DMS79 treated with DMSO at 0.1 percent for 48 hours (cell line): ENCODE results near the gene GLI3.

Experiments used
- DNase-seq: peaks from one replicate; lab custom pipeline; 2025; lab: John Stamatoyannopoulos, UW

GLI3 gene

DNA sequence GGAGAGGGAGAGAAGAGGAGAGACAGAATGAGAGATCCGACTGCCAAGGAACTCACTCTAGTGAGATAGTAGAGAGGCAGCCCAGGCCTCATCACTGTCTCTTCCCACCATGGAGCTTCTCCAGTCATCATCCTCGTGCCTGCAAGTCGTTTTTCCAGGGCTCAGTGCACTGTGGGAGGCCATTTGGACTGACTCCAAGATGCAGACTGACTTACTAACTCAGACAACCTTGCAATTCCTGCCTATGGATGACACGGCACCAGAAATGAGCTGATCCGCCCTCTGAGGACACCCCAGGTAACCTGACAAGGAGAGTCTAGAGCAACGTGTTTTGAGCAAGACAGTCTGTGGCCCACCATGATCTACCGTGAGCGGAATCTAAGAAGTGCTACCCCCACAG lies 154.9 kb downstream of the GLI3 start:
- no peak for DNase-seq

DNA sequence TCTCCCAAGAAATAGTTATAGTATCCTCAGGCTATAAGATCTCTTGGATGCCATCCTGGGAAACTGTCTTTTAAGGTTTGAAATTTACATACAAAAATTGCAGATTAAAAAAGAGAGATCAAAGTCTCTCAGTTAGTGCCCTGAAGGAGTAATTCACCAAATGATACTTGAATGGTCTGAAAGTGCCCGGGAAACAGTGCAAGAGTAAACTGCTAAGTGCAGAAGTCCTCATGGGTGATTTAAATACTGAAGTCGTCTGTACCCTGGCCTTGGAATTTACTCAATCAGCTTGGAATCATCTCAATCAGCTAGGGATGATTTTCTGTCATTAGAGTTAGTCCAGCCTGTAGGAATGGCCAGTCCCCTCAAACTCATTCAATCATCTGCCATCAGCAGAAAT lies 155.3 kb downstream of the GLI3 start:
- no peak for DNase-seq

DNA sequence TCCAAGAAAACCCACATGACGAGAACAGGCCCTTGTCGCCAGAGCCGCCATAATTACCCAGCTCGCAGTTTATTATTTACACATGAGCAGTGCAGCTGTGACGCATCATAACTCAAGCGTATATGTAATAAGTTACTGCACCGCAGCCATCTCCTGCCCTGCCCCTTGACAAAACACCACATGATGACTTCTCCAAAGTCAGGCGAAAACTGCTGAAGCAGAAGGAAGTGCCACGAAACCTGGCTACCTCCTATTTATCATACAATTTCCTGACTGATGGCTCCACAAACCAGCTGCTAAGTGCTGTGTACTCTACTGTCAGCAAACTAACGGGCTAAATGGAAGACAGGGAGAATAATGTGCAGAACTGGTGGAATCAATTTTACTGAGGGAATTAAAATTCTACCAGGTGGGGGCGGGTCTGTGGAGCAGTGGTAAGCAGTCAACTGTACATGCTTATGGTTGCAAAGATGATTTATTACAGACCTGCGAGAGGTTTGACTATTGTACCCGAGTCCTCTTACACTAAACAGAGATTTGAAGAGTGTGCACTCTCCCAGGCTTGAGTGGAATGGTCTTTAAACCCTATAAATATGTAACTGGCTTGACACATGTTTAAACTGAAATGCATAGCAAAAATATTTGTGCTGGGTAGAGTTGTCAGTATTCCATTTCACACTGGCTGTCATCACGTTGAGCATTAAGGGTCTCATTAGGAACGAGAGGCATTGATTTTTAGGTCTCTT lies 156.0 kb downstream of the GLI3 start:
- no peak for DNase-seq

DNA sequence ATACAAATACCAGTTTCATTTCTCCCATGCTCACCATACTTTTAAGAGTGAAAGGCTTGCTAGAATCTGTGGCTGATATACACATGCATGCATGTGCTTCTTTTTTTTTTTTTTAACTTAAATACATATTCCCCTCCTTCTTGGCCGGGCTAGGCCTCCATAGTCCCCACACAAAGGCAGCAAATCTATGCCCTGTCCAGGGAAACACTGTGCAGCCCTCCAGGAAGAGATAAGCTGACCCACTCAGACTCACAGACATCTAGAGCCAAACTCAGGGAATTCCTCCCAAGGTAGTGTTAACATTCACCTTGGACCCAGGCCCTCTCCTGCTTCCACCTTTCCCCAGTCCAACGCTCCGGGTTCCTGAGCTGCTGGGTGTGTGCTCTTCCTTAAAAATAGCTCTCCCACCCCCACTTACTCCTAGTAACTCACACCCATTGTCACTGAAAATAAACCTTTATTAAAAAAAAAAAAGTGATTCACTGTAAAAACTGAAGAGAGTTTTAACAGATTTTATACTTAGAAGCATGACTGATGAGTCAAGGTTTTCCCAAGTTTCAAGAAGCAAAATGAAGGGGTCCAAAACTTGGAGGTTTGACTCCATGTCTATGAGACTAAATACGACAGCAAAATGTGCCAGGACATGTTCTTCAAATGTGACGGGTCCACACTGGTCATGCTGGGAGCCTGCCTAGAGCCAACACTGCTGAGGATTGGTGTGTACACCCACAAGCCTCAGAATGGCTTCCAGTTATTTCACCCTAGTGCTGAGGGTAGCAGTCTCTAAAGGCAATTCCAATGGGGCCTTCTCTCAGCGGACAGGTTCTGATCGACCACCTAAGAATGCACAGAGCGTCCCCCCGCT lies 159.5 kb downstream of the GLI3 start:
- DNase-seq = no peak

DNA sequence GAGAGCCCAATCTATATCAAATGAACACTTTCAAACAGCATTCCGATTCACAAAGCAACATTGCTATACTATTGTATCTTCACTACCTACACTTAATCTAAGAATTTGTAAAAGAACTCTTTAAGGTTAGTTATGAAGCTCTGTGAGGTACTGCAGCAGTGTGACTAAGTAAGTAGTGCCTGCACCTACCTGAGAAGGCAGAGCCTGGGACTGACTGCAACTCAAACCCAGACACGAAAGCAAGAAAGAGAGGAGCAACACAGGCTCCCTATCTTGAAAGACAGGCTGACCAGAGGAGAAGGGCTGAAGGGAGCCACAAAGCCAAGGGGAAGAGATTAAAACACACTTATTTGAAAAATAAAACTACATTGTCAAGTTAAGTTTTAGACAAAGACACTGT lies 160.1 kb downstream of the GLI3 start:
- DNase-seq = no peak

DNA sequence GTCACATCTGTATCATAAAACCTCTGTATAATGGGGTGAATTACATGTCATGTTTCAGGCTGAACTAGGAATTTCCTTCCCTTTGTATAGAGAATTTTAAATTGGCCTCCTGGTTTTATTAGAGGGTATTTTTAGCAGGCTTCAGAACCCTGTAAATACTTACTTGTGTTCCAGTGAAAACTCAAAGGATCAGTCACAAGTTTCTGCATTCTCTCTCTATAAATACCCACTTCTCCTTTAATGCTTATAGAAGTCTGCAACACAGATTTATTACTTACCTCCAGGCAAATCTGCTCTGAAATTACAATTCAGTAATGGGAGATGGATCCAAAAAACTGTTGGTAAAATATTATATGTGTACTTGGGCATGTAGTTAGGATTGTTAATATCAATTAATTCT lies 161.6 kb downstream of the GLI3 start:
- DNase-seq = no peak

DNA sequence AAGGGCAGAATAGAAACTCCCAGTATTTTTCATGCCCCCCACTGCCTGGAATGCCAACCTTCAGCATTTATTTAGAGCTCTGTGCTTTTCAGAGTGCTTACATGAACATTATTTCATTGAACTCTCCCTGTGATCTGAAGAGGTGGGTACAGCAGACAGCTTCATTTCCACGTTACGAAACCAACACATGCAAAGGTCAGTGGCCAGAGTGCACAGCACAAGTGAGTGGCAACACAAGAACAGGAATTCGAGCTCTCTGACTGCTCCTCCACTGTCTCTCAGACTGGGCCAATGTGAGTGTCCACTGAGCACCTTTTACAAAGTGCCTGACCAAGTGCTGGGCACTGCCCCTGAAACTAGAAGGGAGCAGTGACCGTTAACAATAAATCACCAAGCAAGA lies 162.9 kb downstream of the GLI3 start:
- DNase-seq = no peak

DNA sequence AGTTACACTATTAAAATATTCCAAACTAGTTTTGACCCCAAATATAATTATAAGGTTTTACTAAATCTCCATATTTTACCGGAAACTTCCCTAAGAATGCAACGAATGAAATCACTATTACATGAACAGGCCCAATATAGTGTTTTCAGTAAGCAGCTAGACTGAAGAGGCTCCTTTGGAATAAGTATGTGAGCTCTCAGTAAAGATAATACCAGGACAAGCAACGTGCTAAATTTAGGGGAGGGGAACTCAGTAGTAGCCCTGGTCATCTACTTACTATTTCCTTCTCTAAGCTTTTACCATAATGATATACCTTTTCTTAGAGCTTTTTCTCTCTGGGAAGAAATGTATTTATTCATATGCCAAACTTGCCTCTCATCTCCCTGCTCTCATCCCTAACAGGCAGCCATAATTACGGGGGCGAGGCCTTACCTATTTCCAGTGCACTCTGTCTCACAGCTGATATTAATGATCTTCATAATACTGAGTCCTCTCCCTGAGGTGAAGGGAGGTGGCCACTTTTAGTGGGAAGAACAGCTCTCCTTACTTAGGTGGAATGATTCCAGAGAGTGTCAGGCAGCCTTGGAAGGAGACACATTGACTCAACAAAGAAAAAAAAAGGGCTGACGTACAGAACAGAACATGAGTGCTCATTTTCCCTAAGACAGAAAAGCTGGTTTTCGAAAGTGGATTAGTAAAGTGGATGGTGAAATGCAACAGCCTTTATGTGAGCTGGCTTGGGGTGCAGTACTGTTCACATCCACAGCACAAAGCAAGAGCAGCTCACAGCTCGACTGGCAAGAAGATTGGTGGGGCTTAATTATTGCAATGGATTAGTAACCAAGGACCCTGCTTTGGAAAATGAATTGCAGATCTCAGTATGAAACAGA lies 165.4 kb downstream of the GLI3 start:
- DNase-seq = no peak

DNA sequence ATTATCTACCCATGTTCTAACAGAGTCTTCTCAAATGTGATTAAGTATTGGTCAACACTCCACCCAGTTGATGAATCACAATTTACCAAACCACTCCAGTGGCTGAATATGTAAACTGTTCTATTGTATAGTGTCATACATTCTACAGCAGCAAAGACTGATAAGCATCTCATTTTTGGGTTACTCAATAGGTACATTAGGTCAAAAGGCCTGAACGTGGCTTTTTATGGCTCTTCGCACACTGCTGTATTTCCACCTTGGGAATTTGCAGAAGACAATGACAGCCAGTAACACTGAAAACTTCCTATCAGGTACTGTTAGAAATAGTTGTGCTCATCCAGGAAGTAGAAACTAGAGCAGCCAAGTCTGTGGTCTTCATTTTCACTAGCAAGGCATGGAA lies 166.9 kb downstream of the GLI3 start:
- DNase-seq = no peak

DNA sequence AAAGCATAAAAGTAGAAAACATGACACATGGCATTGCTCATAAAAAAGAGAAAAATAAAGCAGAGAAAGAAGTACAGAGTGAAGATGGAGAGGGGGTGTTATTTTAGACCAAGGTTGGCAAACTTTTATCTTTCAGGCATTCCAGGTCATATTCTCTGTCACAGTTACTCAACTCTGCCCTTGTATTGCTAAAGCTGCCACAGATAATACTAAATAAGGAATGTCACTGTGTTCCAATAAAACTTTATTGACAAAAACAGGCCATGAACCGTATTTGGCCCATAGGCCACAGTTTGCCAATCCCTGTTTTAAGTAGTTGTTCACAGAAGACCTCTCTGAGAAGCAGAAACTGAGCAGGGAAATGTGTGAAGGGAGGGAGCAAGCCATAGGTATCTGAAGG lies 167.4 kb downstream of the GLI3 start:
- no peak for DNase-seq

DNA sequence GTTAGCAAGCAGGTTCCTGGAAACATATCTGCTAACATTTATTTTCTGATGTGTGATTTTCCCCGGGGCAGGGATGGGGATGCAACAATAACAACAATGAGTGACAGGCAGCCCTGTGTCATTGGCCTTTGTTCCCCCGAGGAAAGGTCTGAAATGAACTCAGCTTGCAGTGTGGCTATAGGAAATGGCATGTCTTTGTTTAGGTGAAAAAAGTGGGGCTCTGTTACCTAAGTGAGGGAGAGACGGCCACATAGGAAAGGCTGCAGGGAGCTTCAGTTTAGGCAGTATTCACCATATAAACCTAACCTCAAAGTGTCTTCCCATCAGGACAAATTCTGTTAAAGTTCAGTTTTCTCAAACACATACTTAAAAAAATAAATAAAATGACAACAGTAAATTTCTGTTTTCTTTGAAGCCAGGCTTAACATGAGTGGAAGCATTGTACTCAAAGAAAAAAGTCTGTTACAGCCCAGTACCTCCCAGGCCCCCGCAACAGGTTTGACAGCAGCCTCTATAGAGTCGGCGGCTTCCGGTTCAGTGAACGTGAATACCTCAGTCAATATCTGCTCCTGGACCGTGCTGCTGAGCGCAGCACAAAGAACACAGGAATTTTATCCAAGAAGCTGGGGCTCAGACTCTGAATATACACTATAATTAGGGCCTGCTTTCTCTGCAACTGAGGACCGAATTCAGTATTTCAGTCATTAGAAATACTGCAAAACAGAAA lies 168.3 kb downstream of the GLI3 start:
- no peak for DNase-seq

DNA sequence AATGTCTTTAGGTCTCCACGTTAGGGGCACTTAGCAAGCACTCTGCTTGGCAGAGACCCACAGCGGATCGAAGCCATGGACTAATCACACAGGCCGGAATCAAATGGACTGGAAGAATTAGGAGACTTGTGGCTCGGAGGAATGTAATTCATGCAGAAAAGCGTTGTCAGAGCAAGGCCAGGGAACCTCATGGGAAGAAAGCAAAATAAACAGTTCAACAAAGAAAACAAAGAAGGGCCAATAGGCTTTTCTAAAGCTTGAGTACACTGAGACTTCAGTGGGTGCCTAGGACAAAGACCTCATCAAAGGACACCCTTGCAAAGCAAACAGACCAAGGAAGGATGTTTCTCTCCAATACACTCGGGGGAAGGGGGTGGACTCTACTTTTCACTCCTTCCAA lies 171.1 kb downstream of the GLI3 start:
- no peak for DNase-seq

DNA sequence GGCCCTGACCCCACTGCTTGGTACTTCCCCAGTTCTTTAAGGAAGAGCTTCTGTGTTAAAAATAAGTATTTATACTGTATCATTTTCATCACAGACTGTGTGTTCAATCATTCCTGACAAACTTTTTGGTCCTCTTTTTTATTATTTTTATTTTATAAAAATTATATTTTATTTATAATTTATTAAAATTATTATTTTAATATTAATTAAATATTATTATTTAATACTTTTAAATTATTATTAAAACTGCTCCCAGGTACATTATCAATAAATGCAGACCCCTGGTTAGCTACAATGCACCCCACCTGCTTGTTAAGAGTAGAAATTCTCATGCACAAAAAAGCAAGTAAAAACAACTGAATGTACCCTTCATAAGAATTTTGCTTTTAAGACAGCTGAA lies 172.0 kb downstream of the GLI3 start:
- no peak for DNase-seq

DNA sequence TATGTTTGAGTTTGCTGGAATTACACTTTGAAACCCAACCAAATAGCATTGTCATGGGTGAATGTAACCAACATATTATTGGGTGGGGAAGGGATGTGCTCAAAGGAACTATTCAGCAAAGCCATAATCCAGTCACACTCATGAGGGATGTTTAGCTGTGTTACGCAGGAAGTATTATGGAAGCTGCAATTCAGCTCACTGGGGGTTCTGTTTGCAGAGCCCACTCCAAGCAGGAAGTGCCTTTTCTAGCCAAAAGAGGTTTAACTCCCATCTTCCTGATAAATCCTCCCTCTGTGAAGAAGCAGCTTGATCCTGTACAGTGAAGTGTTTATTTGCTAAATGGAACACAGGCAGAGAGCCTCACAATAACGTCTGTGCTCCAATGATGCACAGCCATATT lies 172.5 kb downstream of the GLI3 start:
- DNase-seq = no peak

DNA sequence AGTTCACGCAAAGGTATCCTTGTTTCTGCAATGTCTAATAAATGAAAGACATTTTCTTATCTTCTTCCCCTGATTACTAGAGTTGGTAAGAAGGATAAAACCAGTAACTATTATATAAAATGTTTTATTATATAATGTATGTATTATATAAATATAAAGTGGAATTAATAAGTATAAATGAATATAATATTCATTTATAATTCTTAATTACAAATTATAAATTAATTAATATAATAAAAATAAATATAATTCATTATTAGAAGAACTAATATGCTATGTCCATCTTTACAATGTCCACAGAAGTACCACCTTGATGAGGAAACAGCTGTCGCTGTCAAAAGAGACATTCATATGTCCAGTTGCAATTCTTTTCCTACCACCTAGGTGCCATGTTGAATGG lies 177.7 kb downstream of the GLI3 start:
- no peak for DNase-seq

DNA sequence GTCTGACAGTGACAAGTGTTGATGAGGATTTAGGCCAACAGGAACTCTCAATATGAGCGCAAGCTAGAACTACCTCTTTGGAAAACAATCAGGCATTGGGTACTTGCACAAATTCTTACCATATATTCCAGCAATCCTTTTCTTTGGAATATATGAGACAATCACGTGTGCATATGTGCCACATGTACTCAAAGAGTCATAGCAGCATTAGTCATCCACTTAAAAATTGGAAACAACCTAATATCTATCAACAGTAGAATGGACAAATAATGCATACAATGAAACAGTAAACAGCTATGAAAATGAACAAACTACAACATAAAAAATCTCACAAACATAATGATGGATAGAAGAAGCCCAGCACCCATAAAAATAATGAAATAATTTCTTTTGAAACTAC lies 179.7 kb downstream of the GLI3 start:
- DNase-seq = no peak

DNA sequence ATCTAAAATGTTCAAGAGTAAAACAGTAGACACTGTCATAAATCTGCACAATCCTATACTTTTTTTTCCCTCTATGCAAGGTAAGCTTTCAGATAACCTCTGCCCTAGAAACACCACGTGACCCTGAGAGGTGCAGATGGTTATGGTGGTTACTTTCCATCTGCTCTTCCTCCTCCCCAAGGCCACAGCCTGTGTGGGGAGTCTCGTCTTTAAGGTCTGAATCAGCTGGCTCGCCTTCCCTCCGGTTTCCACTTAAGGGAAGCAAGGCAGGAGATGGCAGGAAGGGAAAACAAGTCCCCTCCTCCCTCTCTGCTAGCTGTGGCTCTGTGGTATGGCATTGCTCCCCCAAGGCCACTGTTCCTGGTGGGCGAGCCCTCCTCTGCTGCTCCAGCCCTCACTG lies 181.8 kb downstream of the GLI3 start:
- no peak for DNase-seq

DNA sequence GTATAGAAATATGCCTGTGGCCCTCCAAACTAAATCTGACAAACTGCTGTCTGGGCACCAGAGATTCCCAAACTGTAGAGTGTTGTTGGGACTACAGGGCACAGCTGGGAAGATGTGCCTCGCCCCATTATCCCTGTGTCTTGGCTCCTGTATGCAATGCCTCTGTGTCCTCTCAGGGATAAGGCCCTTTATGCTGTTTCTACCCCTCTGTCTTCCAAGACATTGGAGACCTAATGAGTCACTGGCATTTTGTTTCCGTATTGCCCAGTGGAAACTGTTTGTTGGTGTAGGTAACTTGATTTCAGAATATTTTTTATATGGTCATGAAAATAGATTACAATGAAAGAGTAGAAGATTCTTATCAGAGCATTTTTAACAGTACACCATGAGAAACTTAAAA lies 183.2 kb downstream of the GLI3 start:
- no peak for DNase-seq

DNA sequence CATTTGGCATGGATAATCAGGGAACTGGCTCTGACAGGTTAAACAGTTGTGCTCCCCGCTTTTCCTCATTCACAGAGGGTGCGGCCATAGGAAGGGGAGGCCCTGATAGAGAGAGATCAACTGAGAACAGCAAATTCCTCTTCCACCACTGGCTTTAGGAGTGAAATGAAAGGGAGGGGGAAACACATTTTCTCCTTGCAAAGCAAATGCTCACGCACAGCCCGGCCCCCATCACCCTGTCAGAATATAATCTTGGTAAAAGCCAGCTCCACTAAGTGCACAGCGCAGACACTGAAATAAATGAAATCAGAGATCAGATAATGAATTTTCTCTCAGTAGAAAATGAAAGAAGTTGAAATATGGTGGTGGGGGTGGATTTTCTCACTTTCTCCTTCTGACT lies 187.2 kb downstream of the GLI3 start:
- no peak for DNase-seq

DNA sequence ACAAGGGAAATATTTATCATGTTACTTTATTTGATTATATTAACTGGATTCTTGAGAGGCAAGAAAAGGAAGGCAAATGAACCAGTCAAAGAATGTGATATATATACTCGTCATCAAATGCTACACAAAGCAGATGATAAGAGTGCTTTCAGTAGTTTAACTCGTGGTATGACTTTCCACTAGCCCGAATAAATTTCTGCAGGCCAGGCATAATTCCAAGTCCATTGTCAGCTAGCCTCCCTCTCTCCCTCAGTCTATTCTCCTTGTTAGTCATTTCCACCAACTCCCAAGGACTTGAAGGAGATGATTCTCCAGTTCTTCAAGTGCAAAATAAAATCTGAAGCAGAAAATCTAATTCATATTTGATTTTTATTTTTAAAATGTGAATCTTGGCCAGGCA lies 190.5 kb downstream of the GLI3 start:
- no peak for DNase-seq

DNA sequence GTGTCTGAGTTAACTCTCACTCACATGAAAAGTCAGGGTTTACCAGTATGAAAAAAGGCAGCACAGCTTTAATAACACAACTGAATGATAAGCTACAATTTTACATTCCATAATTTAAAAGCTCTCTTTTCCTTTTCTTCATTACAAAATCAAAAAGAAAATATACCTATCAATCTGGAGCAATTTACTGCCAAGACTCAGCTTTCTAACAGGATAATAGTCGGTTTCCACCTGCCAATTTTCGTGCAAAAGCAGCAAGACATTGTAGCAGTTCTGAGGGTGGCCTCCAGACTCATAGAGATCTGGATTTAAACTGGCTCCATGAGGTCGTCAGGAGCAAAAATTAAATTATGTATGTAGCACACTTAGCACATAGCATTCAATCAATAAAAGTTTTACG lies 191.0 kb downstream of the GLI3 start:
- DNase-seq = no peak

DNA sequence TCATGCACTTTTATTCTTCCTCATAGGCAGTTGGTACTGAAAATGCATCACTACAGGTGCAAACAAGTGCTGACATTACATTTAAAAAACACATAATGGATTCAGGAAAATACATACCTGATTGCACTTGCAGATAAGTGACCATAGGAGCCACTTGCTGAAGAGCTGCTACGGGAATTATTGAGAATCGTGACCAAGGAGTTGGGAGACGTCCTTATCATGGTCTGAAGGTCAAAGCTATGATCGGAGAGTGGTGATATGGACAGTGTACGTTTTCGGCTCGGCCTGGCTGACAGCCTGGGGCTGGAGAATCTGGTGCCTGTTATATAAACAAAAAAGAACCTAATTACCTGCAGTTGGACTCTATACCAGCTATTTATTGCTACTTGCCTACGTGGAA lies 197.1 kb downstream of the GLI3 start:
- no peak for DNase-seq
